ENCODE results near the gene MAPK8IP3. TPM values are rescaled to one million over a fixed set of nuclear protein-coding genes. Genes with fewer than 3 reads are reported as not detected.
"Not testable (repeated sequence)": the region's sequence is repeated elsewhere in the genome, so short reads cannot be mapped to it uniquely, and the experiment has no call there.

MAPK8IP3 gene
- polyA plus RNA-seq, 4 donors = 35.3 to 79.2 (median 54.1) TPM

- DNase-seq (ENCODE audit: low read depth in 4 of 4, low spot score in 3 of 4) = no peak
Measured at GRCh38 chr16:1676661-1677060, 29.3 kb upstream of the MAPK8IP3 start.

- DNase-seq (ENCODE audit: low read depth in 4 of 4, low spot score in 3 of 4) = no peak
Measured at GRCh38 chr16:1677339-1677738, 28.7 kb upstream of the MAPK8IP3 start.

- DNase-seq (ENCODE audit: low read depth in 4 of 4, low spot score in 3 of 4) = peak; percentile 90 to 93 (median 93)
Measured at GRCh38 chr16:1677942-1678499, 28.0 kb upstream of the MAPK8IP3 start, which contains the start of gene JPT2. TSS of gene JPT2 (plus strand) at chr16:1678279. CDS start at chr16:1678313, 34 bp downstream.

- DNase-seq (ENCODE audit: low read depth in 4 of 4, low spot score in 3 of 4) = no peak
Measured at GRCh38 chr16:1678500-1679098, 27.4 kb upstream of the MAPK8IP3 start.

GRCh38 chr16:1680361-1680760 is 25.6 kb upstream of the MAPK8IP3 start:
- no peak for DNase-seq (ENCODE audit: low read depth in 4 of 4, low spot score in 3 of 4)

- DNase-seq (ENCODE audit: low read depth in 4 of 4, low spot score in 3 of 4) = no peak
Measured at GRCh38 chr16:1681032-1681431, 25.0 kb upstream of the MAPK8IP3 start.

GRCh38 chr16:1687427-1688316 is 18.3 kb upstream of the MAPK8IP3 start:
- DNase-seq (ENCODE audit: low read depth in 4 of 4, low spot score in 3 of 4) = no peak

GRCh38 chr16:1688807-1689560 is 17.0 kb upstream of the MAPK8IP3 start:
- DNase-seq (ENCODE audit: low read depth in 4 of 4, low spot score in 3 of 4) = no peak

GRCh38 chr16:1689853-1690252 is 16.1 kb upstream of the MAPK8IP3 start:
- no peak for DNase-seq (ENCODE audit: low read depth in 4 of 4, low spot score in 3 of 4)

- DNase-seq (ENCODE audit: low read depth in 4 of 4, low spot score in 3 of 4) = no peak
Measured at GRCh38 chr16:1690810-1691209, 15.2 kb upstream of the MAPK8IP3 start.

GRCh38 chr16:1691276-1691675 is 14.7 kb upstream of the MAPK8IP3 start:
- DNase-seq (ENCODE audit: low read depth in 4 of 4, low spot score in 3 of 4) = no peak

- no peak for DNase-seq (ENCODE audit: low read depth in 4 of 4, low spot score in 3 of 4)
Measured at GRCh38 chr16:1691956-1692355, 14.0 kb upstream of the MAPK8IP3 start.

- DNase-seq (ENCODE audit: low read depth in 4 of 4, low spot score in 3 of 4) = no peak
Measured at GRCh38 chr16:1696863-1697262, 9.1 kb upstream of the MAPK8IP3 start.

GRCh38 chr16:1698680-1699079 is 7.3 kb upstream of the MAPK8IP3 start:
- no peak for DNase-seq (ENCODE audit: low read depth in 4 of 4, low spot score in 3 of 4)

- no peak for DNase-seq (ENCODE audit: low read depth in 4 of 4, low spot score in 3 of 4)
Measured at GRCh38 chr16:1700246-1700645, 5.7 kb upstream of the MAPK8IP3 start.

GRCh38 chr16:1701216-1701878 is 4.6 kb upstream of the MAPK8IP3 start:
- DNase-seq (ENCODE audit: low read depth in 4 of 4, low spot score in 3 of 4) = no peak

- not testable (repeated sequence) for DNase-seq (ENCODE audit: low read depth in 4 of 4, low spot score in 3 of 4)
Measured at GRCh38 chr16:1705324-1705687, 689 bp upstream of the MAPK8IP3 start.

GRCh38 chr16:1706386-1707192 is 594 bp downstream of the MAPK8IP3 start:
- DNase-seq (ENCODE audit: low read depth in 4 of 4, low spot score in 3 of 4) = no peak

GRCh38 chr16:1707193-1707790 is 1.3 kb downstream of the MAPK8IP3 start:
- no peak for DNase-seq (ENCODE audit: low read depth in 4 of 4, low spot score in 3 of 4)

Measured in left renal pelvis (tissue), 4 donors.